SH-SY5Y (cell line): ENCODE measurements around the gene CCND3.

ENCODE experiments used
- GATA2 ChIP-seq: IDR thresholded peaks from 2 replicates; pipeline ENCODE4 v1.6.1; 2011; ENCODE audit warnings: mild to moderate bottlenecking, low read depth, low read length
- GATA3 ChIP-seq: IDR thresholded peaks from 2 replicates; pipeline ENCODE4 v1.6.1; 2011; ENCODE audit warnings: low read depth, mild to moderate bottlenecking, low read length, moderate library complexity

DNA sequence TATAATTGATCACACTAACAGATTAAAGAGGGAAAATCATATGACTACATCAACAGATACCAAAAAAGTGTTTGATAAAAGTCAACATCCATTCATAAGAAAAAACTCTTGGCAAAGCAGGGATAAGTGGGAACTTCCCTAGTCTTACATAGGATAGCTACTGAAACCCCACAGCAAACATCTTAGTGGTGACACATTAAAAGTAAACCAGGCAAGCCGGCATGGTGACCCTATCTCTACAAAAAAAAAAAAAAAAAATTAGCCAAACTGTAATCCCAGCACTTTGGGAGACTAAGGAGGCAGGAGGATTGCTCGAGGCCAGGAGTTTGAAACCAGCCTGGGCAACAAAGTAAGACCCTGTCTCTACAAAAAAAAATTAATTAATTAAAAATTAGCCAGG is 13.8 kb upstream of the CCND3 start:
- no peak for TF ChIP-seq GATA3
- TF ChIP-seq GATA2, result no peak
